PFSK-1 (cell line): Measurements from ENCODE around the gene CYBB.

Source experiments
- FOXP2 ChIP-seq: optimal IDR thresholded peaks from 2 replicates; pipeline ENCODE3; 2011; ENCODE audit warnings: borderline replicate concordance, control low read depth, inconsistent platforms; ENCODE audit not compliant: insufficient read depth; ENCODE audit errors: extremely low read length, extremely low read depth
- POLR2AphosphoS5 ChIP-seq: IDR thresholded peaks from 2 replicates; pipeline ENCODE4 v1.6.1; 2012; ENCODE audit warnings: low read depth, mild to moderate bottlenecking, control low read depth, low read length, moderate library complexity
- REST ChIP-seq, 2 experiments: IDR thresholded peaks; 2 replicates each; pipeline versions ENCODE4 v1.6.1 to v1.8.0; 2011 to 2012; ENCODE audit warnings: low read depth in 2 of 2, low read length in 2 of 2, control low read depth in 1 of 2, inconsistent platforms in 1 of 2, mild to moderate bottlenecking in 1 of 2, moderate library complexity in 1 of 2; ENCODE audit not compliant: insufficient read depth in 1 of 2
- SIN3A ChIP-seq: IDR thresholded peaks from 2 replicates; pipeline ENCODE4 v1.6.1; 2012; ENCODE audit warnings: mild to moderate bottlenecking, low read length, moderate library complexity, borderline replicate concordance; ENCODE audit not compliant: insufficient read depth
- TAF1 ChIP-seq: IDR thresholded peaks from 2 replicates; pipeline ENCODE4 v1.6.1; 2012; ENCODE audit warnings: low read length, control low read depth, borderline replicate concordance; ENCODE audit not compliant: insufficient read depth

DNA sequence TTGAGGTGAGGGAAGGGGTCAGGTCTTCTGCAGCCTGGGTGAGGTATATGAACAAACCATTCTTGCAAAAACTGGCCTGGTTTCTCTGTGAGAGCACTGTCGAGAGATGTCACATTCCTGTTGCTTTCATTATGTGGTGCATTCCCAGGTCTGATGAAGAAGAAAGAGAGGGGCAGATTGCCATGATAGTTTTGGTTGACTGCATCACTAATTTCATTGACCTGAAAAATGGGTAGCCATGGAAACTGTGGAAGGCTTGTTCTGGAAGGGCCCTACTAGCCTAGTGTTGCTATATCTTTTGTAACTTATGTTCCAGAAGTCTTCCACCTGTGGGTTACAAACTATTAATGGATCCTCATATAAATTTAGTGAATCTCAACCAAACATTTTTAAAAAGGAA lies 32.9 kb upstream of the CYBB start:
- TF ChIP-seq POLR2AphosphoS5 (no peak), SIN3A (no peak), FOXP2 (no peak), REST (IDR thresholded peaks at IDR 0.05; ENCODE audit: insufficient read depth in 1 of 2, low read depth in 2 of 2, low read length in 2 of 2) (no peak), TAF1 (no peak)
